Right forelimb (tissue), 1 donor: ENCODE data around the gene NLGN4X.

Experiments used
- DNase-seq: peaks from one replicate; pipeline ENCODE4 v3.0.0-alpha.2; 2018

Gene NLGN4X

DNA sequence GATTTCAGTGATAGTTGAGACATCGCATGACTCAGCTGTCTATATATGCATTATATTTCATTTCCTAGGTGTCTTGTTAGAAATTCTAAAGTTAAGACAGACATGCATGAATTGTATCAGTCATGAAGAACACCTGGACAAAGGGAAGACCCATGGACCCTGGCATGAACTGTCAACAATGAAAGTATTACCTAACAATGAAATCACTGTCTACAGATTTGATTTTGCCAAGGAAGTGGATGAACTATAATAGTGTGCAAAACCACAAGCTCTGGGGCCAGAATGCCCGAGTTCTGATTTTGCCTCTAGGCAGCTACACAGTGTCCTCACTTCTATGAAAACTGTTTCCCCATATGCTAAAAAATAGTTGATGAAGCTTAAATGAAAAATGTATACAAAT lies 386.1 kb downstream of the NLGN4X start:
- DNase-seq, result no peak
